Loucy (cell line): ENCODE measurements around the gene ZCCHC14.

Experiments
- EZH2phosphoT487 ChIP-seq: fragments of 200-600 bp; IDR thresholded peaks from 2 replicates; pipeline ENCODE4 v1.6.1; 2018; ENCODE audit warnings: antibody characterized with exemption, mild to moderate bottlenecking, moderate library complexity, borderline replicate concordance
- TF ChIP-seq, protein P1 (sequence below): fragments of 200-600 bp; sonication (generic); conservative IDR thresholded peaks from 2 replicates; pipeline ENCODE4 v1.5.1; 2014; ENCODE audit warnings: mild to moderate bottlenecking, antibody characterized with exemption, low read length

DNA sequence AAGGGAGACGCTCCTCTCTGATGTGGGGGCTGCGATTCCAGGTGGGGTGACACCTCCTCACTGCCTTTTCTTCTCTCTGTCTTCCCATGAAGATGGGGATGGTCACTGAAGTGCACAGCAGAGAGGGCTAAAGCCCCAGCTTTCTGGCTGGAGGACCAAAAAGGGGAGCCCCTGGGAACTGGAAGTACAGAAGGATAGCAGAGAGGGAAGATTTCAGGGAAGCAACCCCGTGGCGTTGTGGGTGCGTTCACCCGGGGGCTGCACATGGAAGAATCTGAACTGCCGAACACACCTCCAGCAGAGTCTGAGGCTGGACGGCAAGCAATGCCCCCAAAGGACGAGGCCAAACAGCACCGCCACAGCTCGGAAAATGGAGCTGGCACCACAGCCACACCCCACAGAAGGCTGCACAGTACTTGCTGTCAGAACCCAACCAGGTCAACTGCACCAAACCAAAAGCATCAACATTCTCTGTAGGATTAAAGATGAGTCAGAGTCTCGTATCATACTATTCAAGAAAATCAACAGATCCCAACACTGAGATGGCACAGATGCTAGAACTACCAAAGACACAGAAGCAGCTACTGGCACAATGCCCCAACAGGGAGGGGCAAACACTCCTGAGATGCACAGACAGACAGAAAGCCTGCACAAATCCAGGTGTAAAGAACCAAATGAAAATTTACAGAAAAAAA, 50.8 kb downstream of the ZCCHC14 start:
- TF ChIP-seq, protein P1, sequence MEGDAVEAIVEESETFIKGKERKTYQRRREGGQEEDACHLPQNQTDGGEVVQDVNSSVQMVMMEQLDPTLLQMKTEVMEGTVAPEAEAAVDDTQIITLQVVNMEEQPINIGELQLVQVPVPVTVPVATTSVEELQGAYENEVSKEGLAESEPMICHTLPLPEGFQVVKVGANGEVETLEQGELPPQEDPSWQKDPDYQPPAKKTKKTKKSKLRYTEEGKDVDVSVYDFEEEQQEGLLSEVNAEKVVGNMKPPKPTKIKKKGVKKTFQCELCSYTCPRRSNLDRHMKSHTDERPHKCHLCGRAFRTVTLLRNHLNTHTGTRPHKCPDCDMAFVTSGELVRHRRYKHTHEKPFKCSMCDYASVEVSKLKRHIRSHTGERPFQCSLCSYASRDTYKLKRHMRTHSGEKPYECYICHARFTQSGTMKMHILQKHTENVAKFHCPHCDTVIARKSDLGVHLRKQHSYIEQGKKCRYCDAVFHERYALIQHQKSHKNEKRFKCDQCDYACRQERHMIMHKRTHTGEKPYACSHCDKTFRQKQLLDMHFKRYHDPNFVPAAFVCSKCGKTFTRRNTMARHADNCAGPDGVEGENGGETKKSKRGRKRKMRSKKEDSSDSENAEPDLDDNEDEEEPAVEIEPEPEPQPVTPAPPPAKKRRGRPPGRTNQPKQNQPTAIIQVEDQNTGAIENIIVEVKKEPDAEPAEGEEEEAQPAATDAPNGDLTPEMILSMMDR = no peak
- TF ChIP-seq EZH2phosphoT487 = no peak
